ENCODE results near the gene TTL.

TTL gene

DNA sequence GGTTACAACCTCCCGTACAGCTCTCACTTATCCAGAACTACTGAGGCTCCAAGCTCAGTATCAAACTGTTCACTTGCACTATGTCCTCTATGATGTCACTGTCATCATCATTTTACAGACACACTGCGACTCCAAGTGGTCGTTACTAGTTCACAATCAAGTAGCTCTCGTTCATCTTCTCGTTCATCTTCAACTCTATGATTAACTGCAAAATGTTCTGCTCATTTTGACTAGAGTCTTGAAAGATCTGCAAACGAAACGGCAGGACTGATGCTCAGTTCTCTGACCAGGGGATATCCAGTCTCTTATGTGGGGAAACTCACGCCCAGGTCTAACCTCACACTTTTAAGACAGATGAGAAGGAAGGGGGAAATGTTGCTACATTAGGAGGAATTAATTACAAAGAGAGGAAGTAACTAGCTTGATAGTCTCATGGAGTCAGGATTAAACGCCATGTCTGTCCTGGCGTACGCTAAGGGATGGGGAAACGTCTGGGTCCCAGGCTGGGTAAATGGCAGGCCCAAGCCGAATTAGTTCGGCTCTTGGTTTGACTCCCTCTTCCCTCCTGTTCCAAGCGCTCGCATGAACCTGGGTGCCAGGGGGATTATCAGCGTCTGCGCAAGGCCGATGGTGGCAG lies 101.7 kb downstream of the TTL start:
- Histone ChIP-seq H3K4me1 (ENCODE audit: control insufficient read depth, insufficient read depth, low read length, unreplicated experiment) (peaks cover 22% of the 10 kb centered on the region), H3K79me2 (ENCODE audit: control insufficient read depth, insufficient read depth, low read length, unreplicated experiment) (no peaks in the 10 kb centered on the region), H3K4me3 (ENCODE audit: low read depth, low read length) (peak overlapping the region; percentile 90), H3K27me3 (ENCODE audit: insufficient read depth, low read length) (no peaks in the 10 kb centered on the region), H2AFZ (ENCODE audit: low read length, unreplicated experiment) (peak overlapping the region; percentile 89), H3K27ac (ENCODE audit: low read depth, low read length) (peak overlapping the region; percentile 96), H3K36me3 (ENCODE audit: insufficient read depth, low read length) (no peaks in the 10 kb centered on the region)

GRCh38 chr2:112584134-112584890 lies 102.4 kb downstream of the TTL start, which contains the start of gene CHCHD5:
TSS of gene CHCHD5 (plus strand) at chr2:112584609. CDS start at chr2:112584648, 39 bp downstream.
- Histone ChIP-seq H3K36me3 (ENCODE audit: insufficient read depth, low read length) (no peaks in the 10 kb centered on the region), H3K4me1 (ENCODE audit: control insufficient read depth, insufficient read depth, low read length, unreplicated experiment) (peaks cover 20% of the 10 kb centered on the region), H3K4me3 (ENCODE audit: low read depth, low read length) (peak within 1 kb of the TSS; percentile 90), H3K79me2 (ENCODE audit: control insufficient read depth, insufficient read depth, low read length, unreplicated experiment) (no peaks in the 10 kb centered on the region), H3K27me3 (ENCODE audit: insufficient read depth, low read length) (no peaks in the 10 kb centered on the region), H3K27ac (ENCODE audit: low read depth, low read length) (peak within 1 kb of the TSS; percentile 96), H2AFZ (ENCODE audit: low read length, unreplicated experiment) (peak within 1 kb of the TSS; percentile 89)

GRCh38 chr2:112584891-112585250 lies 102.9 kb downstream of the TTL start:
- Histone ChIP-seq H3K4me3 (ENCODE audit: low read depth, low read length) (peak overlapping the region; percentile 90), H3K27me3 (ENCODE audit: insufficient read depth, low read length) (no peaks in the 10 kb centered on the region), H3K36me3 (ENCODE audit: insufficient read depth, low read length) (no peaks in the 10 kb centered on the region), H3K79me2 (ENCODE audit: control insufficient read depth, insufficient read depth, low read length, unreplicated experiment) (no peaks in the 10 kb centered on the region), H2AFZ (ENCODE audit: low read length, unreplicated experiment) (peak overlapping the region; percentile 84), H3K27ac (ENCODE audit: low read depth, low read length) (peak overlapping the region; percentile 96), H3K4me1 (ENCODE audit: control insufficient read depth, insufficient read depth, low read length, unreplicated experiment) (peaks cover 16% of the 10 kb centered on the region)

GRCh38 chr2:112585400-112585799 lies 103.4 kb downstream of the TTL start:
- Histone ChIP-seq H2AFZ (ENCODE audit: low read length, unreplicated experiment) (no peak overlapping the region), H3K36me3 (ENCODE audit: insufficient read depth, low read length) (no peaks in the 10 kb centered on the region), H3K4me1 (ENCODE audit: control insufficient read depth, insufficient read depth, low read length, unreplicated experiment) (peaks cover 16% of the 10 kb centered on the region), H3K79me2 (ENCODE audit: control insufficient read depth, insufficient read depth, low read length, unreplicated experiment) (no peaks in the 10 kb centered on the region), H3K27me3 (ENCODE audit: insufficient read depth, low read length) (no peaks in the 10 kb centered on the region), H3K4me3 (ENCODE audit: low read depth, low read length) (peak overlapping the region; percentile 90), H3K27ac (ENCODE audit: low read depth, low read length) (peak overlapping the region; percentile 96)

- no peaks in the 10 kb centered on the region for H3K27me3 ChIP-seq (ENCODE audit: insufficient read depth, low read length)
- H2AFZ ChIP-seq (ENCODE audit: low read length, unreplicated experiment) = no peak overlapping the region
- peaks cover 16% of the 10 kb centered on the region for H3K4me1 ChIP-seq (ENCODE audit: control insufficient read depth, insufficient read depth, low read length, unreplicated experiment)
- H3K79me2 ChIP-seq (ENCODE audit: control insufficient read depth, insufficient read depth, low read length, unreplicated experiment) = no peaks in the 10 kb centered on the region
- H3K36me3 ChIP-seq (ENCODE audit: insufficient read depth, low read length) = no peaks in the 10 kb centered on the region
- H3K4me3 ChIP-seq (ENCODE audit: low read depth, low read length) = no peak overlapping the region; the same call in 1 of the 2 replicates
- no peak overlapping the region for H3K27ac ChIP-seq (ENCODE audit: low read depth, low read length)
Observed at GRCh38 chr2:112585873-112586464, 104.0 kb downstream of the TTL start.

DNA sequence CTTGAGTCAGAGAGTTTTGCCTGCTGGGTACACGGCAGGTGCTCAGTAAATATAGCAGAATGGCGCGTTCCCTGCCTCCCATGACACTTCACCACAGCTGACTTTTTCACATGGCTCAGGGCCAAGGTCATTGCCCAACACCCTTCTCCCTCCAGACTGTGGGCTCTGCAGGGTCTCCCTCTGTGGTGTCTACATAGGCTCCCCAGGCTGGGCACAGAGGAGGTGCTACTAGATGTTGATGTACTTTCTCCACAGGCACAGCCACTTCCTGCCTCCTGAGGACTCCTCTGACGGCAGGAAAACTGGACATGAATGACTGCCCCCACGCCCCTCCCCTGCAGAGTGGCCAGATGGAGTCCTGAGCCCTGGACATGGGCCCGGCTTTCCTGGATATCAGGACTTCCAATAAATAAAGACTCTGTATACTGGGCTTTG lies 106.7 kb downstream of the TTL start:
- no peaks in the 10 kb centered on the region for H3K36me3 ChIP-seq (ENCODE audit: insufficient read depth, low read length)
- no peaks in the 10 kb centered on the region for H3K79me2 ChIP-seq (ENCODE audit: control insufficient read depth, insufficient read depth, low read length, unreplicated experiment)
- H2AFZ ChIP-seq (ENCODE audit: low read length, unreplicated experiment) = no peak overlapping the region
- H3K27ac ChIP-seq (ENCODE audit: low read depth, low read length) = no peak overlapping the region
- peaks cover 9% of the 10 kb centered on the region for H3K4me1 ChIP-seq (ENCODE audit: control insufficient read depth, insufficient read depth, low read length, unreplicated experiment)
- no peak overlapping the region for H3K4me3 ChIP-seq (ENCODE audit: low read depth, low read length)
- no peaks in the 10 kb centered on the region for H3K27me3 ChIP-seq (ENCODE audit: insufficient read depth, low read length)

Data from ACC112 (cell line).